Urinary bladder (tissue), 4 donors: ENCODE data around the gene CTSS. TPM values are rescaled to one million over a fixed set of nuclear protein-coding genes. Genes with fewer than 3 reads are reported as not detected.
A peak's percentile ranks its signal among the peaks of the same experiment; 100 is the strongest.

Experiments
- DNase-seq: peaks from one replicate; pipeline ENCODE4 v3.0.0-alpha.2; 2015; ENCODE audit errors: extremely low spot score
- H3K27ac ChIP-seq: one replicate; pipeline ENCODE4 v1.5.1; 2013; ENCODE audit warnings: low read depth, mild to moderate bottlenecking, moderate library complexity
- H3K36me3 ChIP-seq: one replicate; pipeline ENCODE4 v1.6.1; 2013; ENCODE audit warnings: mild to moderate bottlenecking, moderate library complexity; ENCODE audit not compliant: insufficient read depth
- H3K4me1 ChIP-seq: one replicate; pipeline ENCODE4 v1.6.1; 2013; ENCODE audit warnings: mild to moderate bottlenecking, moderate library complexity; ENCODE audit not compliant: insufficient read depth
- H3K4me3 ChIP-seq: one replicate; pipeline ENCODE4 v1.5.1; 2013; ENCODE audit warnings: low read depth, low read length
- whole genome bisulfite sequencing: extraction: QIAGEN DNeasy Blood & Tissue Kit; methylation state at CpG from one replicate; pipeline ENCODE4 v1.1.7; 2013; 5-methylcytosine and 5-hydroxymethylcytosine counted together
- polyA plus RNA-seq: library from polyadenylated mRNA; stranded (reverse); fragments of 200-250 nt; gene quantifications from one replicate; pipeline ENCODE4 v1.2.3, GENCODE V29; 2013
- small RNA-seq: library from RNA; depleted of rRNA; stranded (forward); fragments of <200 nt; gene quantifications from one replicate; pipeline ENCODE3, GENCODE V24; 2014
- total RNA-seq: library from RNA; depleted of rRNA; stranded (reverse); fragments of >200 nt; gene quantifications from one replicate; pipeline ENCODE4 v1.2.3, GENCODE V29; 2014
- donor health status: healthy with polysubstance abuse.
- donor health status: healthy.

Gene CTSS
- total and polyA plus RNA-seq, 2 donors: 44.8 to 58.2 TPM

DNA sequence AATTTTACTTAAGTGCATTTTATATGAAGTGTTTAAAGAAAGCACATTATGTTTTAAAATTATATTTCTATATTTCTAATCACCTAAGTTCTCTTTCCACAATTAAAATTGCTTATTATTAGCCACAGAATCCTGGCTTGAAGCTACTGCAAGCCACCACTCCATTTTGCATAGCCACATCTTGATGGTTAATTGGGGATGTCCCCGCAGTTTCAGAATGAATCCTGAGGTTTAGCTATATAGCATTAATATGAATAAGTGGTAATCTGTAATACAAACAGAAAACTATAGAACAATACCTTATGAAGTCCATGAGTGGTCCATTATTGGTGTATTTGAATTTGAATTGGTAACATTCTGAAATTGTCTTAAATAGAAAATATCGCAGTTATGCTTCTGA, 57.0 kb downstream of the CTSS start:
- H3K36me3 ChIP-seq: no peaks in the 10 kb centered on the region

DNA sequence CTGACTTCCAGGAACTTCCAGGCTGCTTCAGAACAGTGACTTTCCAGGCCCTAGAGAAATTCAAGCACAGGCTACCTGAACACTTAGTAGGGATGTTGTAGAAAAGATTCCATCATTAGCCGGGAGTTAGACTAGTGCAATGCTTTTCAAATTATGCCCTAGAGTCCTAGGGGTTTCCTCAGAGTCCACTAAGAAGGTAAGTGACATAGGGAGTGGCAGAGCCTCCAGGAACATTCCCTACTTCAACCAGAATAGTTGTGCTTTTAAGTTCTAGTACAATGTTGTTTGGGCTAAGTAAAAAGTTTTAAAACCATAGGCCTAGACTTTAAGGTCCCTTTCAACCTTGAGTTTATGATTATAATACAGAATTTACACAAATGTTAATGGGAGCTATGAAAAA, 59.5 kb downstream of the CTSS start:
- Histone ChIP-seq H3K4me1 (no peaks in the 10 kb centered on the region), H3K4me3 (no peak overlapping the region), H3K27ac (no peak overlapping the region), H3K36me3 (no peaks in the 10 kb centered on the region)
- 72% methylated on average over 1 of the region's 1 CpG for WGBS
- no peak for DNase-seq

More for the DNA sequence above, 57.0 kb downstream of the CTSS start:
- no peak overlapping the region for H3K4me3 ChIP-seq
- WGBS: 95% methylated on average over 2 of the region's 2 CpGs
- no peak overlapping the region for H3K27ac ChIP-seq
- no peaks in the 10 kb centered on the region for H3K4me1 ChIP-seq
- no peak for DNase-seq

DNA sequence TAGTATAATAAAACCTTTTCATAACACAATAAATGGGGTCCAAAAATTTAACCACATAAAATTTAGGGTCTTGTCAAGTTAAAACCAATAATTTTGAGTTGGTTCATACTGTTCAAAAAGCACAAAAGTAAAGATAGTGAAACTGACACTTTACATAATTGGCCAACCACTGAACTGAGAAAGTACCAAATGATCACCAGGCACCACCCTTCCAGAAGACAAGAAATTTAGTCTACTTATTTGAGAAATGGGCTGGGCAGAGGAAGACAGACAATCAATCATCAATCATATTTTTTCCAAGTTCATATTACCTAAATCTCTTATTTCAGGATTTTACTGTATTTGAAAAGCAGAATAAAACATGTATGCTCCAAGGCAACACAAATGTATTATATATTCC, 62.2 kb downstream of the CTSS start:
- no peak for DNase-seq
- H3K4me1 ChIP-seq: no peaks in the 10 kb centered on the region
- H3K4me3 ChIP-seq: no peak overlapping the region
- no peak overlapping the region for H3K27ac ChIP-seq
- no peaks in the 10 kb centered on the region for H3K36me3 ChIP-seq

- Histone ChIP-seq H3K4me3 (peak within 1 kb of the TSS; percentile 74), H3K4me1 (no peaks in the 10 kb centered on the region), H3K27ac (peak within 1 kb of the TSS; percentile 44), H3K36me3 (peaks cover 4% of the 10 kb centered on the region)
- WGBS: 1% methylated on average over 18 of the region's 18 CpGs
- peak; percentile 99 for DNase-seq
Observed at GRCh38 chr1:150696995-150697927, 68.3 kb downstream of the CTSS start, which contains the start of gene GOLPH3L. TSS of gene GOLPH3L (minus strand) at chr1:150697154. CDS start at chr1:150694838, 2,316 bp downstream.

DNA sequence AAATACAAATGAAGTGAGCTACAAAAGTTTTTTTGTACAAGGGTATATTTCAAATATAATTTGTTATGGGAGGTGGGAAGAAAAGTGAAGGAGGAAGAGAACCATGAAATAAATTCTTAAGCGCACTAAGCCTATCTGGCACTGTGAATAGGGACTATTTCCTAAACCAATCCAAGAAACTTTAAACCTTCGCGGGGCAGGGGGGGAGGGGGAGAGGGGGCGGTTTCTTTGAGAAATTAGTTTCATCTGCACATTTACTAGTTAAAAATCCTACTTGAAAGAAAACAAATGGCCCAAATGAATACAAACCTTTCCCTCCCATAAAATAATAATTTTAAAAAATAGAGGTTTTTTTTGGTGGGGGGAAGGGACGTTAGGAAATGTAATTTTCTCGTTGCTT, 69.0 kb downstream of the CTSS start:
- Histone ChIP-seq H3K4me1 (no peaks in the 10 kb centered on the region), H3K4me3 (peak overlapping the region; percentile 74), H3K36me3 (peaks cover 4% of the 10 kb centered on the region), H3K27ac (peak overlapping the region; percentile 44)
- WGBS: 2% methylated on average over 6 of the region's 6 CpGs
- no peak for DNase-seq

GRCh38 chr1:150696162-150696561, 69.4 kb downstream of the CTSS start:
- no peak for DNase-seq
- no peak overlapping the region for H3K27ac ChIP-seq

GRCh38 chr1:150695561-150695960, 70.0 kb downstream of the CTSS start:
- WGBS: 69% methylated on average over 4 of the region's 4 CpGs
- no peaks in the 10 kb centered on the region for H3K4me1 ChIP-seq
- H3K36me3 ChIP-seq: peaks cover 4% of the 10 kb centered on the region
- no peak overlapping the region for H3K4me3 ChIP-seq
- H3K27ac ChIP-seq: no peak overlapping the region
- no peak for DNase-seq

More at GRCh38 chr1:150696162-150696561, 69.4 kb downstream of the CTSS start:
- Histone ChIP-seq H3K36me3 (peaks cover 4% of the 10 kb centered on the region), H3K4me3 (no peak overlapping the region), H3K4me1 (no peaks in the 10 kb centered on the region)
- WGBS: 19% methylated on average over 1 of the region's 1 CpG

DNA sequence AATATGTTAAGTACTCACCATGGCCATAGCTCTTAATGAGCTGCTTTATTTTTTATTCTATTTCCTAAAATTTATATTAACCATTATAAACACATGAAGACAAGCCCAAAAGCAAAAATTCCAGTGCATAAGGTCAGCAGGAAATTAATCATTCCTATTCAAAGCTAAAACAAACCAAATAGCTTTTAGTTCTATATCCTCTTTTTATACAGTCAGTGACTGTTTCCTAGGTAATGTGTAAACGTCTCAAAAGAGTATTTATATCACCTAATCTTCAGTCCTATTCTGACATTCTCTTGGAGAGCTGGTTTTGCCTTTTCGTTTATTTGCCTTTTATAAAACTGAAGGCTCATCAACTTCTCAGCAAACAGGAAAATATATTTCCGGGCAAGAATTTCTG, 72.9 kb downstream of the CTSS start:
- WGBS: 54% methylated on average over 3 of the region's 3 CpGs
- no peak for DNase-seq

GRCh38 chr1:150688763-150689162, 76.8 kb downstream of the CTSS start:
- no peaks in the 10 kb centered on the region for H3K4me1 ChIP-seq
- peaks cover 2% of the 10 kb centered on the region for H3K36me3 ChIP-seq
- H3K4me3 ChIP-seq: no peak overlapping the region
- WGBS: 86% methylated on average over 1 of the region's 1 CpG
- no peak for DNase-seq
- H3K27ac ChIP-seq: no peak overlapping the region

More for the DNA sequence above, 72.9 kb downstream of the CTSS start:
- Histone ChIP-seq H3K4me3 (no peak overlapping the region), H3K36me3 (peaks cover 6% of the 10 kb centered on the region), H3K27ac (no peak overlapping the region), H3K4me1 (no peaks in the 10 kb centered on the region)

DNA sequence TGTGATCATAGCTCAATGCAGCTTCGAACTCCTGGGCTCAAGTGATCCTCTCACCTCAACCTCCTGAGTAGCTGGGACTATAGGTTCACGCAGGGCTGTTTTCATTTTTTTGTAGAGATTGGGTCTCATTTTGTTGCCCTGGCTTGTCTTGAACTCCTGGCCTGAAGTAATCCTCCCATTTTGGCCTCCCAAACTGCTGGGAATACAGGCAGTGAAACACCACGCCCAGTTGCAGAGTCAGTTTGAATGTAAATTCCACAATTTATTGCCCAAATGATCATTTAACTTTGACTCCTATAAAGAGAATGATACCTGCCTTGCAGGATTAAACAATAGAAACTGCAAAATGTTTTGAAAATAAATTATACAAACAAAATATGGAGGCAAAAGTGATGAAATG, 79.3 kb downstream of the CTSS start:
- Histone ChIP-seq H3K4me3 (no peak overlapping the region), H3K36me3 (peaks cover 4% of the 10 kb centered on the region), H3K27ac (no peak overlapping the region), H3K4me1 (no peaks in the 10 kb centered on the region)
- DNase-seq: no peak
- 98% methylated on average over 3 of the region's 3 CpGs for WGBS

DNA sequence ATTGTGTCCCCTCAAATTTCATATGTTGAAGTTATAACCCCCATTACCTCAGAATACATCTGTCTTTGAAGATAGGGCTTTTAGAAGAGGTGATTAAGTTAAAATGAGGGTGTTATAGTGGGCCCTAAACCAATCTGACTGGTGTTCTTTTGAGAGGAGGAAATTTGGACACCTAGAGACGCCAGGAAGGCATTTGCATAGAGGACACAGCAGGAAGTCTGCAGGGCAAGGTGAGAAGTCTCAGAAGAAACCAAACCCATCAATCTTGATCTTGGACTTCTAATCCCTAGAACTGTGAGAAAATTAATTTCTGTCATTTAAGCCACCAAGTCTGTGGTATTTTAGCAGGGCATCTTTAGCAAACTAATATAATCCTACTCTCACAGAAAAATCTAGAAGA, 81.7 kb downstream of the CTSS start:
- H3K36me3 ChIP-seq: peaks cover 4% of the 10 kb centered on the region
- H3K4me1 ChIP-seq: no peaks in the 10 kb centered on the region

More for the DNA sequence above, 81.7 kb downstream of the CTSS start:
- WGBS: 89% methylated on average over 1 of the region's 1 CpG
- no peak overlapping the region for H3K27ac ChIP-seq
- no peak for DNase-seq
- H3K4me3 ChIP-seq: no peak overlapping the region

Small RNA genes within 50 kb of the gene (small RNA-seq; reads per million reads assigned to genes)
- not detected for gene RNU6-1042P
- gene RNU6-1309P: not detected

Other genes with a start within 250 kb of the CTSS start
- 35.5 TPM for gene ADAMTSL4, start 216.4 kb downstream of the CTSS start, total RNA-seq
- 144 TPM for gene ADAMTSL4, start 216.4 kb downstream of the CTSS start, polyA plus RNA-seq
- 160 TPM for gene MCL1, start 186.2 kb downstream of the CTSS start, total RNA-seq
- gene MCL1, start 186.2 kb downstream of the CTSS start, polyA plus RNA-seq: 225 TPM
- 107 TPM for gene ENSA, start 136.2 kb downstream of the CTSS start, total RNA-seq
- 152 TPM for gene ENSA, start 136.2 kb downstream of the CTSS start, polyA plus RNA-seq
- gene GOLPH3L, start 68.6 kb downstream of the CTSS start, total RNA-seq: 24.5 TPM
- 21.5 TPM for gene GOLPH3L, start 68.6 kb downstream of the CTSS start, polyA plus RNA-seq
- gene HORMAD1, start 44.9 kb downstream of the CTSS start, total RNA-seq: 0.26 TPM
- gene HORMAD1, start 44.9 kb downstream of the CTSS start, polyA plus RNA-seq: not detected
- gene CTSK, start 42.5 kb upstream of the CTSS start, total RNA-seq: 161 TPM
- 97.9 TPM for gene CTSK, start 42.5 kb upstream of the CTSS start, polyA plus RNA-seq
- 62.9 TPM for gene ARNT, start 110.8 kb upstream of the CTSS start, total RNA-seq
- gene ARNT, start 110.8 kb upstream of the CTSS start, polyA plus RNA-seq: 32.1 TPM
- not detected for gene CTXND2, start 121.4 kb upstream of the CTSS start, total RNA-seq
- not detected for gene CTXND2, start 121.4 kb upstream of the CTSS start, polyA plus RNA-seq
- 47.6 TPM for gene SETDB1, start 160.6 kb upstream of the CTSS start, total RNA-seq
- gene SETDB1, start 160.6 kb upstream of the CTSS start, polyA plus RNA-seq: 21.0 TPM
- gene CERS2, start 209.1 kb upstream of the CTSS start, total RNA-seq: 75.1 TPM
- gene CERS2, start 209.1 kb upstream of the CTSS start, polyA plus RNA-seq: 131 TPM
- 5.2 TPM for gene ANXA9, start 216.5 kb upstream of the CTSS start, total RNA-seq
- gene ANXA9, start 216.5 kb upstream of the CTSS start, polyA plus RNA-seq: 0.95 TPM
- 19.7 TPM for gene MINDY1, start 241.1 kb upstream of the CTSS start, total RNA-seq
- 19.6 TPM for gene MINDY1, start 241.1 kb upstream of the CTSS start, polyA plus RNA-seq
- gene PRUNE1, start 242.7 kb upstream of the CTSS start, total RNA-seq: 19.1 TPM
- gene PRUNE1, start 242.7 kb upstream of the CTSS start, polyA plus RNA-seq: 23.5 TPM